Cardiac muscle cell (in vitro differentiated cells and primary cell): ENCODE data around the gene ZNF559. TPM values are rescaled to one million over a fixed set of nuclear protein-coding genes. Genes with fewer than 3 reads are reported as not detected.
"Not testable (repeated sequence)": the region's sequence is repeated elsewhere in the genome, so short reads cannot be mapped to it uniquely, and the experiment has no call there.

ENCODE experiments used
- DNase-seq, 2 donors: peaks; one replicate each; pipeline versions ENCODE4 v3.0.0 to v3.0.0-alpha.2; 2010 to 2017; ENCODE audit warnings: low read depth in 1 of 2, low spot score in 1 of 2
- H3K27ac ChIP-seq: fragments of 200-600 bp; sonication (generic); 2 replicates; pipeline ENCODE4 v1.5.1; 2016
- H3K27me3 ChIP-seq: fragments of 200-600 bp; sonication (generic); 2 replicates; pipeline ENCODE4 v1.6.0; 2016; ENCODE audit warnings: control low read depth
- H3K36me3 ChIP-seq: fragments of 200-600 bp; sonication (generic); 2 replicates; pipeline ENCODE4 v1.5.1; 2016; ENCODE audit warnings: control low read depth
- H3K4me1 ChIP-seq: fragments of 200-600 bp; sonication (generic); 2 replicates; pipeline ENCODE4 v1.8.1; 2017; ENCODE audit warnings: low read depth, mild to moderate bottlenecking, mixed run types
- H3K4me3 ChIP-seq: fragments of 200-600 bp; sonication (generic); 2 replicates; pipeline ENCODE4 v1.5.1; 2016; ENCODE audit warnings: mild to moderate bottlenecking
- H3K9me3 ChIP-seq: fragments of 200-600 bp; sonication (generic); 2 replicates; pipeline ENCODE4 v1.5.1; 2017; ENCODE audit warnings: low read depth, mild to moderate bottlenecking, control low read depth
- polyA plus RNA-seq: library from polyadenylated mRNA; unstranded; fragments of >200 nt; fragmentation: Nextera tagmentation; extraction: Ambion mirVana; gene quantifications from 2 replicates; pipeline ENCODE4 v1.2.1, GENCODE V29; 2016
- total RNA-seq: library from RNA; depleted of rRNA; stranded (reverse); fragments of >200 nt; gene quantifications from 2 replicates; pipeline ENCODE4 v1.2.3, GENCODE V29; 2016
- TF ChIP-seq, protein P1 (sequence below): IDR thresholded peaks from 2 replicates; pipeline ENCODE4 v1.5.1; 2012; ENCODE audit warnings: low read depth, mild to moderate bottlenecking, low read length

The ZNF559 gene
- total RNA-seq = 3.1 and 3.4 TPM in 2 replicates
- polyA plus RNA-seq = 5.1 and 7.4 TPM in 2 replicates

DNA sequence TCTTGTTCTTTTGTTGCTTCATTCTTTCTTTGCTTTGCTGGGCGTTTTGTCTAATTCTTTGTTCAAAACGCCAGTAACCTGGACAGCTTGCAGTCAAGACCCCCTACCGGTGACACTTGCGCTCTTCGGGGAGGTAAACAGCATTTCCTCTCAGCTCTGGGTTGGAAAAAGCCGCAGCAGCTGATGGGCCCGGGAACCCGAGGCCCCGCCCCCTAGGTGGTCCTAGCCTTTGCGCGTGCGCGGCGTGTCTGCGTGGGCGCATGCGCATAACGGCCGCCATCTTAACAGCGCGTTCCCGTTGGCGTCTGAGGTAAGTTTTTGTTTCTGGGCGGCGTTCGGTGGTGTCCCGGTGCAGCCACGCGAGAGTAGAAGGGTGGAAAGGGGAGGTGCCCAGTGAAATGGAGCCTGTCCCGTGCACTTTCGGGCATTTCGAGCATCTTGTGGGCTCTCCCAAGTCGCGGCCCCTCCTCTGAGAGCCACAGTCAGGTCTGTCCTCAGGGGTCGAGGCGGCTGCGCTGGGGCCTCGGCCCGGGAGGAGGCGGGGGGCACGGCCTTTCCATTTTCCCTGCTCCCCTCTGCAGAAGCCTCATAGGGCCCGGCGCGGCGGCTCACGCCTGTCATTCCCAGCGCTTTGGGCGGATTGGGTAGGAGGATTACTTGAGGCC lies at the start of gene ZNF559:
ZNF559 (plus strand) TSS at position 261 of the 665 bp plus-strand sequence. CDS start 14,371 bp downstream, outside the sequence.
- no peaks in the 10 kb centered on the region for H3K4me1 ChIP-seq
- peak within 1 kb of the TSS; percentile 89 for H3K27ac ChIP-seq
- no peaks in the 10 kb centered on the region for H3K9me3 ChIP-seq
- DNase-seq = peak; percentile 88 to 98
- H3K36me3 ChIP-seq = no peaks in the 10 kb centered on the region
- TF ChIP-seq, protein P1, sequence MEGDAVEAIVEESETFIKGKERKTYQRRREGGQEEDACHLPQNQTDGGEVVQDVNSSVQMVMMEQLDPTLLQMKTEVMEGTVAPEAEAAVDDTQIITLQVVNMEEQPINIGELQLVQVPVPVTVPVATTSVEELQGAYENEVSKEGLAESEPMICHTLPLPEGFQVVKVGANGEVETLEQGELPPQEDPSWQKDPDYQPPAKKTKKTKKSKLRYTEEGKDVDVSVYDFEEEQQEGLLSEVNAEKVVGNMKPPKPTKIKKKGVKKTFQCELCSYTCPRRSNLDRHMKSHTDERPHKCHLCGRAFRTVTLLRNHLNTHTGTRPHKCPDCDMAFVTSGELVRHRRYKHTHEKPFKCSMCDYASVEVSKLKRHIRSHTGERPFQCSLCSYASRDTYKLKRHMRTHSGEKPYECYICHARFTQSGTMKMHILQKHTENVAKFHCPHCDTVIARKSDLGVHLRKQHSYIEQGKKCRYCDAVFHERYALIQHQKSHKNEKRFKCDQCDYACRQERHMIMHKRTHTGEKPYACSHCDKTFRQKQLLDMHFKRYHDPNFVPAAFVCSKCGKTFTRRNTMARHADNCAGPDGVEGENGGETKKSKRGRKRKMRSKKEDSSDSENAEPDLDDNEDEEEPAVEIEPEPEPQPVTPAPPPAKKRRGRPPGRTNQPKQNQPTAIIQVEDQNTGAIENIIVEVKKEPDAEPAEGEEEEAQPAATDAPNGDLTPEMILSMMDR = peak; percentile 40
- peak within 1 kb of the TSS; percentile 58 for H3K4me3 ChIP-seq
- H3K27me3 ChIP-seq = no peaks in the 10 kb centered on the region

DNA sequence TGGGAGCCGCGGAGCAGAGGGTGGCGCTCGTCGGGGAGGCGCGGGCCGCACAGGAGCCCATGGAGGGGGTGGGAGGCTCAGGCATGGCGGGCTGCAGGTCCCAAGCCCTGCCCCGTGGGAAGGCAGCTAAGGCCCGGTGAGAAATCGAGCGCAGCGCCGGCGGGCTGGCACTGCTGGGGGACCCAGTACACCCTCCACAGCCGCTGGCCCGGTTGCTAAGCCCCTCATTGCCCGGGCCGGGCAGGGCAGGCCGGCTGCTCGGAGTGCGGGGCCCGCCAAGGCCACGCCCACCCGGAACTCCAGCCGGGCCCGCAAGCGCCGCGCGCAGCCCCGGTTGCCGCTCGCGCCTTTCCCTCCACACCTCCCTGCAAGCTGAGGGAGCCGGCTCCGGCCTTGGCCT lies 40.5 kb upstream of the ZNF559 start:
- DNase-seq, H3K36me3 ChIP-seq, H3K27me3 ChIP-seq, H3K4me3 ChIP-seq, H3K27ac ChIP-seq, H3K4me1 ChIP-seq, H3K9me3 ChIP-seq: not testable (repeated sequence)

DNA sequence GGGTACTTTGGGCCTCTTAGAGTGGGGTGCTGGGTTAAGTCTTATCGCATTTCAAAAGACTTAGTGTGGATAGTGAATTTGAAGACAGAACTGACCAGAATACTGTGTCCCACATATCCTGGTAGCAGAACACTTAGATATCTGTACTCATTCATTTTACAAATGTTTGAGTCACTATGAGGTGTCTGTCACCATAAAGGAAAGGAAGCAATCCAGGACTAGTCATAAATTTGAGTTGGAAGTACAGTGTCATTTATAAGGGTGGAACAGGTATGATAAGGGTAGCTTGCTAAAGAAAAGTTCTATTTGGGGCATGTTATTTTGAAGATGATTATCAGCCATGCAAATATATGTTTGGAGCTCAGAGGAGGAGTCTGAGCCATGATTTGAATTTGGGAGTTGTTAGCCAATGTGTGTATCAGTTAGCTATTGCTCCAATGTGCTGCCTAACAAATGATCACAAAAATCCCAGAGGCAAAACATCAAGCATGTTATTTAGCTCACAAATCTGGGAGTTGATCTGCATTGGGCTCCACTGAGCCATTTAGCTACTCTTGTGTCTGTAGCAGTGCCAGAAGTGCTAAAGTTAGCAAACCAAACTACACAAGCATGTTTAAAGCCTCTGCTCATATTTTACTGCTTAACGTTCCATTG lies 34.6 kb upstream of the ZNF559 start:
- peaks cover 2% of the 10 kb centered on the region for H3K9me3 ChIP-seq
- no peak overlapping the region for H3K27ac ChIP-seq
- H3K4me1 ChIP-seq = no peaks in the 10 kb centered on the region
- H3K27me3 ChIP-seq = no peaks in the 10 kb centered on the region
- TF ChIP-seq, protein P1 = no peak
- no peaks in the 10 kb centered on the region for H3K36me3 ChIP-seq
- DNase-seq = no peak
- H3K4me3 ChIP-seq = no peak overlapping the region

DNA sequence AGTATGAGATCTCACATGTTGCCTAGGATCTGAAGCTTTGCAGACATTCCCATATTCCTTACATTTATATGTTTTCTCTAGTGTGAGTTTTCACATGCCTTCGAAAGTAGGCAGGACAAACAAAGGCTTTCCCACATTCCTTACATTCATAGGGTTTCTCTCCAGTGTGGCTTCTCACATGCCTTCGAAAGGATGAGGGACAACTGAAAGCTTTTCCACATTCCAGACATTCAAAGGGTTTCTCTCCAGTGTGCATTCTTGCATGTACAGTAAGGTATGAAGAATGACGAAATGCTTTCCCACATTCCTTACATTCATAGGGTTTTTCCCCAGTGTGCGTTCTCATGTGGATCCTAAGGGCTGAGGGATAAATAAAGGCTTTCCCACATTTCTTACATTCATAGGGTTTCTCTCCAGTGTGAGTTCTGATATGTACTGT lies 28.5 kb upstream of the ZNF559 start:
- Histone ChIP-seq H3K27me3 (no peaks in the 10 kb centered on the region), H3K27ac (no peak overlapping the region), H3K4me1 (no peaks in the 10 kb centered on the region), H3K36me3 (peaks cover 19% of the 10 kb centered on the region), H3K9me3 (peaks cover 2% of the 10 kb centered on the region), H3K4me3 (no peak overlapping the region)
- TF ChIP-seq, protein P1 = no peak
- DNase-seq = no peak

DNA sequence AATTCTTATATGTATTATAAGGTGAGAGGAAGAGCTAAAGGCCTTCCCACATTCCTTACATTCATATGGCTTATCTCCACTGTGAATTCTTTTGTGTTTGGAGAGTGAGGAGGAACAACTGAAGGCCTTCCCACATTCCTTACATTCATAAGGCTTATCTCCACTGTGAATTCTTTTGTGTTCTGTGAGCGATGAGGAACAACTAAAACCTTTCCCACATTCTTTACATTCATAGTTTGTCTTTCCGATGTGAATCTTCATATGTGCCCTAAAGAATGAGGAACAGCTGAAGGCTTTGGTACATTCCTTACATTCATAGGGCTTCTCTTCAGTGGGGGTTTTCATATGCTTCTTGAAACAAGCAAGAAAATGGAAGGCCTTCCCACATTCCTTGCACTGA lies 27.6 kb upstream of the ZNF559 start:
- Histone ChIP-seq H3K4me3 (no peak overlapping the region), H3K36me3 (peaks cover 19% of the 10 kb centered on the region), H3K27ac (no peak overlapping the region), H3K4me1 (no peaks in the 10 kb centered on the region), H3K9me3 (peaks cover 2% of the 10 kb centered on the region), H3K27me3 (no peaks in the 10 kb centered on the region)
- TF ChIP-seq, protein P1 = no peak
- no peak for DNase-seq

DNA sequence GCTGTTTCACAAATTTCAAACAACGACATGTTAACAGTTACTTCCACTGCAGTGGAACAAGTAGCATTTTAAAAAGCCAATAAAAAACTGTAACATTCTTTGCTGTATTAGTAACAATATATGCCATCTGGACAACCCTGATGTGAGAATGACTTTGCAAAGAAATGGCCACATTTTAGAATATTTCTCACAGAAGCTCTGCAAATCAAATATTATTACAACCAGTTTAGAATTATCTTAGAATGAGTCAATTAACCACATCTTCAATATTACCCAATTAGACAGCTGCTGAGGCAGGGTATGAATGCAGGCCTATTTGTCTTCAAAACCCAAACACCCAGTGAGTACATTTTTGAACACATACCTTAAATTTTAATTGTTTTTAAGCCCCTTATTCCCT lies 17.5 kb upstream of the ZNF559 start:
- TF ChIP-seq, protein P1 = no peak
- H3K36me3 ChIP-seq = peaks cover 6% of the 10 kb centered on the region
- no peaks in the 10 kb centered on the region for H3K9me3 ChIP-seq
- no peak overlapping the region for H3K27ac ChIP-seq
- H3K4me3 ChIP-seq = no peak overlapping the region
- peak in 1 of 2 donors; percentile 62 for DNase-seq
- peaks cover 3% of the 10 kb centered on the region for H3K4me1 ChIP-seq
- no peaks in the 10 kb centered on the region for H3K27me3 ChIP-seq
